Smooth muscle cell (in vitro differentiated cells): Measurements from ENCODE around the gene SKP1. TPM values are rescaled to one million over a fixed set of nuclear protein-coding genes. Genes with fewer than 3 reads are reported as not detected.

Source experiments
- DNase-seq: peaks from one replicate; lab custom pipeline; 2025; ENCODE audit not compliant: unreplicated experiment; lab: John Stamatoyannopoulos, UW
- H2AFZ ChIP-seq: fragments of 200-600 bp; sonication (generic); 2 replicates; pipeline ENCODE4 v1.6.0; 2016; ENCODE audit warnings: antibody characterized with exemption, low read depth, mild to moderate bottlenecking
- H3F3A ChIP-seq: fragments of 200-600 bp; sonication (generic); 2 replicates; pipeline ENCODE4 v1.6.0; 2017; ENCODE audit warnings: antibody characterized with exemption, low read depth
- H3K27ac ChIP-seq: fragments of 200-600 bp; sonication (generic); 2 replicates; pipeline ENCODE4 v1.5.1; 2016; ENCODE audit warnings: low read depth, mild to moderate bottlenecking
- H3K27me3 ChIP-seq: fragments of 200-600 bp; sonication (generic); 2 replicates; pipeline ENCODE4 v1.6.1; 2016; ENCODE audit warnings: low read depth, mild to moderate bottlenecking
- H3K36me3 ChIP-seq: fragments of 200-600 bp; sonication (generic); 2 replicates; pipeline ENCODE4 v1.5.1; 2016; ENCODE audit warnings: low read depth
- H3K4me1 ChIP-seq: fragments of 200-600 bp; sonication (generic); 2 replicates; pipeline ENCODE4 v1.5.1; 2016; ENCODE audit warnings: low read depth
- H3K4me2 ChIP-seq: fragments of 200-600 bp; sonication (generic); 2 replicates; pipeline ENCODE4 v1.6.0; 2016; ENCODE audit warnings: mild to moderate bottlenecking
- H3K4me3 ChIP-seq: fragments of 200-600 bp; sonication (generic); 2 replicates; pipeline ENCODE4 v1.5.1; 2016; ENCODE audit warnings: mild to moderate bottlenecking
- H3K79me2 ChIP-seq: fragments of 200-600 bp; sonication (generic); 2 replicates; pipeline ENCODE4 v1.6.0; 2016; ENCODE audit warnings: low read depth, mild to moderate bottlenecking
- H3K9ac ChIP-seq: fragments of 200-600 bp; sonication (generic); 2 replicates; pipeline ENCODE4 v1.6.0; 2016; ENCODE audit warnings: low read depth
- H3K9me3 ChIP-seq: fragments of 200-600 bp; sonication (generic); replicated peaks from 2 replicates; pipeline ENCODE4 v1.5.1; 2016; ENCODE audit warnings: low read depth
- H4K20me1 ChIP-seq: fragments of 200-600 bp; sonication (generic); 2 replicates; pipeline ENCODE4 v1.6.0; 2016; ENCODE audit warnings: low read depth
- CTCF ChIP-seq: fragments of 200-600 bp; sonication (generic); IDR thresholded peaks from 2 replicates; pipeline ENCODE4 v1.5.1; 2017; ENCODE audit warnings: borderline replicate concordance, mild to moderate bottlenecking, antibody characterized with exemption; ENCODE audit not compliant: insufficient read depth, poor library complexity, severe bottlenecking
- WGBS: methylation state at CpG from one replicate; pipeline ENCODE4 v1.1.7; 2016; ENCODE audit warnings: low lambda C conversion rate; 5-methylcytosine and 5-hydroxymethylcytosine counted together
- polyA plus RNA-seq: library from polyadenylated mRNA; unstranded; fragments of >200 nt; fragmentation: Nextera tagmentation; extraction: Ambion mirVana; gene quantifications from 2 replicates; pipeline ENCODE4 v1.2.1, GENCODE V29; 2016
- total RNA-seq: library from RNA; depleted of rRNA; stranded (reverse); fragments of >200 nt; gene quantifications from 2 replicates; pipeline ENCODE4 v1.2.3, GENCODE V29; 2014

SKP1 gene
- total and polyA plus RNA-seq, 2 experiments from 2014 or later = 620 to 739 TPM

DNA sequence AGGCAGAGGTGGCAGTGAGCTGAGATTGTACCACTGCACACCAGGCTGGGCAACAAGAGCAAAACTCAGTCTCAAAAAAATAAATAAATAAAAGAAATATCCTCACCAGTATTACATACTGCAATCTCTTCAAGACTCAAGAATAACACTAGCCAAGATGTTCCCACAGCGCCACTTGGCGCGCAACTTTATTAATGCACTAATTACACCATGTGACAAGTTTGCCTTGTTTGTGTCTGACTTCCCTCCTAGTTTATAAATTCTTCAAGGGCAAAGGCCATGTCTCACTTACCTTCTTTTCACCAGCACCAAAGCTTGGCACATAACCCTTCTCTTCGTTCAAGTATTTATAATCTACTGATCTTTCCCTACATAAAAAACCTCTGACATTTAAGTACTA lies 4.8 kb downstream of the SKP1 start:
- Histone ChIP-seq H3K27me3 (no peaks in the 10 kb centered on the region), H3K4me3 (no peak overlapping the region), H3K9me3 (no peaks in the 10 kb centered on the region), H2AFZ (no peak overlapping the region), H3K9ac (no peak overlapping the region), H3K36me3 (peaks cover 28% of the 10 kb centered on the region), H3K27ac (no peak overlapping the region), H3K4me2 (no peak overlapping the region), H3F3A (peaks cover 3% of the 10 kb centered on the region), H3K79me2 (peaks cover 95% of the 10 kb centered on the region), H3K4me1 (peaks cover 16% of the 10 kb centered on the region), H4K20me1 (peaks cover 96% of the 10 kb centered on the region)
- no peak for DNase-seq
- no peak for TF ChIP-seq CTCF
- 96% methylated on average over 4 of the region's 4 CpGs for WGBS

- Histone ChIP-seq H3K4me3 (no peak overlapping the region), H3K4me2 (no peak overlapping the region), H3K27me3 (no peaks in the 10 kb centered on the region), H3K9ac (no peak overlapping the region), H3K36me3 (peaks cover 59% of the 10 kb centered on the region), H3F3A (no peaks in the 10 kb centered on the region), H3K79me2 (peaks cover 47% of the 10 kb centered on the region), H3K9me3 (no peaks in the 10 kb centered on the region), H3K4me1 (no peaks in the 10 kb centered on the region), H3K27ac (no peak overlapping the region), H2AFZ (no peak overlapping the region), H4K20me1 (peaks cover 84% of the 10 kb centered on the region)
- DNase-seq = no peak
- no peak for TF ChIP-seq CTCF
- 100% methylated on average over 5 of the region's 5 CpGs for WGBS
Observed at GRCh38 chr5:134162592-134162991, 14.2 kb downstream of the SKP1 start.

DNA sequence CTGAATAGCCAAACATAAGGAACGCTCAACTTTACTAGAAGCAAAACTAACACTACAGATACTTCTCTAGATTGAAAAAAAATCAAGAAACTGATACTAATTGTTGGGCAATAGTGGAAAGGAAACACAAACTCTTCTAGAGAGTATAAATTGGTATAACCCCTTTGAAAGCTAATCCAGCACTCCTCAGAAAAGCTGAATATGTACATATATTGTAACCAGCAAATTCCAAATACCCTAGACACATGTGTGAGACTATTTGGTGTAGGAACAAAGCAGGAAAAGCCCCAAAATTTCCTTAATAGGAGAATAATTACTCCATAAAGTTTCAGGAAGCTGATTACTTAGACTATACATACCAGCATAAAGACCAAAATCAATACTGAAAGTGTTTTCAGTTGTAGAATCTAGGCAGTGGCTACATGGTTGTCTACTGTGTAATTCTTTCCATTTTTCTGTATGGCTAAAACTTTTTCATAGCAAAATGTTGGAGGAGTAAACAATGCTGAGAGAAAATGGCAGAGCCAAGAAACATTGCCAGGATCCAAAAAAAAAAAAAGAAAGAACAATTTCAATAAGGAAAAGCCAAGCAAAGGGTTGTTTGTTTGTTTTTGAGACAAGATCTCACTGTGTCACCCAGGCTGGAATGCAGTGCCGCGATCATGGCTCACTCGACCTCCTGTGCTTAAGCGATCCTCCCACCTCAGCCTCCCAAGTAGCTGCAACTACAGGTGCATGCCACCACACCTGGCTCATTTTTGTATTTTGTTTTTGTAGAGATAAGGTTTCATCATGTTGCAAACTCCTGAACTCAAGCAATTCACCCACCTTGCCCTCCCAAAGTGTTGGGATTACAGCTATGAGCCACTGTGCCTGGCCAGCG lies 15.0 kb downstream of the SKP1 start:
- Histone ChIP-seq H3F3A (no peaks in the 10 kb centered on the region), H3K27me3 (no peaks in the 10 kb centered on the region), H3K4me3 (no peak overlapping the region), H2AFZ (no peak overlapping the region), H3K9me3 (no peaks in the 10 kb centered on the region), H3K36me3 (peaks cover 58% of the 10 kb centered on the region), H3K4me2 (no peak overlapping the region), H3K4me1 (no peaks in the 10 kb centered on the region), H3K9ac (no peak overlapping the region), H3K79me2 (peaks cover 39% of the 10 kb centered on the region), H4K20me1 (peaks cover 84% of the 10 kb centered on the region), H3K27ac (no peak overlapping the region)
- 100% methylated on average over 6 of the region's 6 CpGs for WGBS
- no peak for TF ChIP-seq CTCF
- DNase-seq = no peak
